Dedifferentiated amniotic fluid mesenchymal stem cell (primary cell): ENCODE results near the gene SBF2.
"Not testable (repeated sequence)": the region's sequence is repeated elsewhere in the genome, so short reads cannot be mapped to it uniquely, and the experiment has no call there.

Experiments used
- DNase-seq: peaks from one replicate; pipeline ENCODE4 v3.0.0-alpha.2; 2016; ENCODE audit errors: extremely low spot score

SBF2 gene

DNA sequence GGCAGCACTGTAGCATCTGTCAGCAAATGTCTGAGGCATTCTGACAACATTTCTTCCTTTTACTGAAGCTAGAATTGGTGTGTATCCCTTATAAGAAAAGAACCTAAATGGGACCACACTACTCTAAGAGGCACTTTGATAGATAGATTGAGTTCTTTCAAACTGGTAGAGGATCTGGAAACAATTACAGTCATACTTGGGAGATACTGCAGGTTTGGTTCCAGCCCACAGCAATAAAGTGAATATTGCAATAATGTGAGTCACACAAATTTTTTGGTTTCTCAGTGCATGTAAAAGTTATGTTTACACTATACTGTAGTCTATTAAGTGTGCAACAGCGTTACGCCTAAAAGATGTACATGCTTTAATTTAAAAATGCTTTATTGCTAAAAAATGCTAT is 96.9 kb downstream of the SBF2 start:
- DNase-seq = peak; percentile 16

DNA sequence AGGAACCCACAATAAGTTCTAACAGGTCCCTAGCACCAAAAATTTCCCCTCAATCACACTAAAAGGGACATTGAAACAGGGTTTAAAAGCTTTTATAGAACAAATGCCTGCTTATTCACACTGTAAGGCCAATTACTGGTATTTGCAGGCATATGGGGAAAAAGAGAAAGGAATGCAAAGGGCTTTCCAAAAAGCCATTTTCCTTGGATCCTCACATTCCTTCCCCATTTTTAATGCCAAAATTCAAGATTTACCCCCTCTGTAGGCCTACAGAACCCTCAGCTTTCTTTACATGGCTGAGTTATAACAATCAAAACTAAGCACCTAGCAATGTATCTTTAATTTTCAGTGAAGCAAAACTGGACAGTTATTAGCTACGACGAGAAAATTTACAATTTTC is 102.0 kb downstream of the SBF2 start:
- DNase-seq = no peak

DNA sequence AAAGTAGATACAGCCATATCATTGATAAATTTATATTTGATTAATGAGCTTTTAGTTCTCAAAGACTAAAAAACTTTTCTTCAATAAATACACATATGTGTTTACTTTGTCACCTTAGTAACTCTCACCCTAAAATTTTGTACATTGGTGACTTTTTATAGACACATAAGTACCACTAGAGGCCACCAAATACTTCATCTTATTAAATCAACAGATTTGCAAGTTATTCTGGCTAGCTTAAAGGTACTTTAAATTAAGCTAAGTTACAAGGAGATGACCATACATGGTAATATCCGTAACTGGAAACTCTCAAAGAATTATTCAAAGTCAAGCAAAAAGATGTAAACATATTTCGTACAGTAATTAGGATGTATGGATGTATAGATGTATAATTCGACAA is 112.2 kb downstream of the SBF2 start:
- DNase-seq = peak; percentile 60

DNA sequence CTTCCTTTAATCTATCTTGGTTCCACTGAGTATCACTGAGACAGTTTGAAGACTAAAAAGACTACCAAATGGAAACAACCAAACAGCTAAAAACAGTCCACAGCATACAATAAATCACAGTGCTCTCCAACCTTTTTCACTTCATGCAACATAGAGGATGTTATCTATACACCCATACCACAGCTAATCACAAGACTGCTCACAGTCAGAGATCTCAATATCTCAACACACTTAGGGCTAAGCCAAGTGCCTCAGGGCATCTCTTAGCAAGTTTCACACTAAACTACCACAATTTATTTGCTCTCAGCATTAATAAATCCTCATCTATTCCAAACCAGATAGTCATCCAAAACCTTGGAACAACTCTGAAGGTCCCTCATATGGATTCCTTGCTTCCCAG is 129.4 kb downstream of the SBF2 start:
- DNase-seq = no peak

DNA sequence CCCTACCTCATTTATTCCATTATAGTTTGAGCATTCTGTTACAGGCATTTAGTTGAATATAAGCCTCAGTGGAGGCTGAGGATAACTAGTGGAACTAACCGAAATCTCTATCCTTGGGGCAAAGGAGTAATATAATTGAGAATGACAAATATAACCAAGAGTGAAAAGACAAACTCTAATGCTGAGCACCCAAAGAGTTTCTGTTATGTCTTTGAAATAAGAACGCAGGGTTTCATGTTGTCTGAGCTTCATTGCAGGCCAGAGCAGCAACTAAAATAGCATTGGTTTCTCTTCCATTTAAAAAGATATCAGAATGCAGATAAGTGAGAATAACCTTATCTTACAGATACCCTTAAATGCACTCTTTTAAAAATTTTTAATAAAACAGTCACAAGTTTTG is 131.8 kb downstream of the SBF2 start:
- no peak for DNase-seq

DNA sequence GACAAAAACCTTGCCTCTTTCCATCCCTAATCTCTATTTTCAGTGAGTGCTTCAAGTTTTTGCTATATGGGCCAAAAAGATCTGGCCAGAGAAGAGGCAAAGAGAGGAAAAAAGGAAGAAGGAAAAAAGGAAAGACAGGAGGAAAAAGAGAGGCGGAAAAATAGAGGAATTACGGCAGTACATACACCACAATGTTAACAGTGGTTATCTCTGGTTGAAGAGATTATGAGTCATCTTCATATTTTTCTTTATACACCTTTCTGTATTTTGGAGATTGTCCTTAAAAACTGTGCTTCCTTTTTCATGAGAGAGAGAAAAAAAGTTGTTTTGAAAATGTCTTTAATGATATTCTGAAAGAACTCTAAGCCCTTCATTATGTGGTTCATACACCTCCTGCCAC is 133.7 kb downstream of the SBF2 start:
- no peak for DNase-seq

DNA sequence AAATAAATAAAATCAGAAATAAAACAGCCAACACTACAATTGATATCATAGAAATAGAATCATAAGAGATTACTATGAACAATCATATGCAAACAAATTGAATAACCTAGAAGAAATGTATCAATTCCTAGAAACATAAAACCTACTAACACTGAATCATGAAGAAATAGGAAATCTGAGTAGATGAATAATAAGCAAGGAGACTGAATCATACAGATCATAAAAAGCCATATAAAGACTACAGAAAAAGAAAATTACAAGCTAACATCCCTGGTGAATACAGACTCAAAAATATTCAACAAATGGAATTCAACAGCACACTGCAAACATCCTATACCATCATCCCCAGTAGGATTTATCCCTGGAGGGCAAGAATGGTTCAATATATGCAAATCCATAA is 135.6 kb downstream of the SBF2 start:
- DNase-seq = no peak

DNA sequence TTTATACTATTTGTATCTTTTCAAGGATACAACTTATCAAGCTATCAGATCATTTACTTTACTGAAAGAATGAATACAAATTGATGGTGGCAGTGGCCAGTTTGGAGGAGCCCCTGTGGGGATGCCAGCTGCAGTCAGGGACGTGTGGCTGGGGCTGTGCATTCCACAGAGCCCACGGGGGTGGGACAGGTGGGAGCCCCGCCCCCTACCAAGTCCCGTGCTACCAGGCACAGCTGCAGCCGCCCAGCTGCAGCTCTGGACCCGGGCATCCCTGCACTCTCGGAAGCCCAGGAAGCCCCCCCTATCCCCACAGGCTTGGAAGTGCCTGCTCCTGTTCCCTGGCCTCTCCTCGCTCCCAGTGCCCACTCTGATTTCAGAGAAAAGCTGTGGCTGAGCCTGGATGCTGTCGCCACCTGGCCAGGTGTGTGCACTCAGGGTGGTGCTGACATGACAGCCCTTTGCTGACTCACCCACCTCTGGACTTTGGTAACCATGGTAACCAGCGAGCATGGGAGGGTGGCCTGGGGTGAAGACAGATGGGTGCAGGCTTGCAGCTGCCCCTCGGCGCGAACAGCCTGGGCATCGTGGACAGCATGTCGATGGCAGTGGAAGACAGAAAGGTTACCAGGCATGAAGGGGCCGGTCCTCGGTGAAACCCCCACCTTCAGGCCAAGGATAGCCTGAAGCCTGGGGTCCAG is 138.1 kb downstream of the SBF2 start:
- no peak for DNase-seq

DNA sequence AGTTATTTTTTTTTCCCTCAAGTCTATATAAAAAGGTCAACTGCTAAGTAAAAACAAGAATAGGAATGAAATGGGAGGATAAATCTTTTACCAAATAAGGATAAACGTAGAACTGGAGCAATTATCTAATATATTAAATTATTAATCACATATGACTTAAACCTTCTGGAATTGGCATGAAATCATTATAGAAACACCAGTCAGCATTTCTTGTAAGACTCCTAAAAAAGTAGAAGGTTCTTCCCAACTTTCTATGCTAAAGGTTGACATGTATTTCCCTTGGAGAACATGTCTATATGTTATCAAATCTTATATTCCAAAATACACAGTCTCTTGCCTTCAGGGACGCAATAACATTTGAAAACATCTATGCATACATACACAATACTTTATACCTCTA is 143.2 kb downstream of the SBF2 start:
- DNase-seq = no peak

DNA sequence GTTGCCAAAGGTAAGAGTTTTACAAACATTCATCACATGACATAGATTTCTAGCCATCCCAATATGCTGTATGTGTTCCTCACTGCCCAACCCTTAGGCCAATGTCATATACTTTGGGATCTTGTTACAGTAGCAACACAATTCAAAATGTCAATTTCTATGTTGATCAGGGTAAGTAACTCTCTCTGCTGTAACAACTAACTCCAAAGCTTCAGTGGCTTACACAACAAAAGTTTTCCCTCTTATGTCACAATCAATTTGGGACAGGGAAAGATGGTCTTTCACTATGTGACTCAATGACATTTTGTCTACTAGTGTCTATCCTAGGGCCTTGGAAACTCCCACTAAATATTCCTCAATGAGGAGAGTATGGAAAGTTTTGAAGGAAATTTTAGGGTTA is 144.5 kb downstream of the SBF2 start:
- DNase-seq = no peak

DNA sequence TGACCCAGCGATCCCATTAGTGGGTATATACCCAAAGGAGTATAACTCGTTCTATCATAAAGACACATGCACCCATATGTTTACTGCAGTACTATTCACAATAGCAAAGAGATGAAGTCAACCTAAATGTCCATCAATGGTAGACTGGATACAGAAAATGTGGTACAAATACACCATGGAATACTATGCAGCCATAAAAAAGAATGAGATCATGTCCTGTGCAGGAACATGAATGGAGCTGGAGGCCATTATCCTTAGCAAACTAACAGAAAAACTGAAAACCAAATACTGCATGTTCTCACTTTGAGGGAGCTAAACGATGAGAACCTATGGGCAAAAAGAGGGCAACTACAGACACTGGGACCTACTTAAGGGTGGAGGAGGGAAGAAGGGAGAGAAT is 146.8 kb downstream of the SBF2 start:
- DNase-seq = no peak

DNA sequence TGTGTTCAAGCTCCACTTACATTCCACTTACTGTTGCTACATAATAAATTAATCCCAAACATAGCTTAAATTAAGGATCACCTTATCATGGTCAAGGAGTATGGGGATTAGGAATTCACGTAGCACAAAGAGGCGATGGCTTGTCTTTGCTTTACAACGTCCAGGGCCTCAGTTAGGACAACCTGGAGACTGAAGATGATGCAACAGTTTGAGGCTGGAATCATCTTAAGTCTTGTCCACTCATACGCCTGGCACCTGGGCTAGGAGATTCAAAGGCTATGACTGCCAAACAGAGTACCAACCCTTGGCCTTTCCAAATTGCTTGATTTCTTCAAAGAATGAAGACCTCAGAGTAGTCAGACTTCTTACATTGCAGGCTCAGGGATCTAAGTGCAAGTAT is 149.1 kb downstream of the SBF2 start:
- no peak for DNase-seq

DNA sequence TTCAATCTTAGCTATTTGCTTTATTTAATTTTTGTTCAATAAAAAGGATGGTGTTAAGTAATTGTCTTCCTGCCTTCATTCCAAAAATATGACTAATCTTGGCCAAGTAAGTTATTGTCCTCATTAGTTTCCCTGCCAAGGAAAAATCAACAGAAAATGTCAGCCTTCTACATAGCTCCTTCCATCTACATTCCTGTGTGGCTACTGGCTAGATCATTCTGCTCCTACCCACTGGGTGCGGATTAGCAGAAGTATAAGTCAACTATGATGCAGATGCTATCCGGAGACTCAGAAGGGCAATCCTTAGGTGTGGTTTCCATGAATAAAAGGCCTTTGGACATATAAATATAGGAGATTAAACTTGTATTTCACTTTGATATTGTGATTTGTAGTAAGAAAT is 154.4 kb downstream of the SBF2 start:
- peak; percentile 63 for DNase-seq

DNA sequence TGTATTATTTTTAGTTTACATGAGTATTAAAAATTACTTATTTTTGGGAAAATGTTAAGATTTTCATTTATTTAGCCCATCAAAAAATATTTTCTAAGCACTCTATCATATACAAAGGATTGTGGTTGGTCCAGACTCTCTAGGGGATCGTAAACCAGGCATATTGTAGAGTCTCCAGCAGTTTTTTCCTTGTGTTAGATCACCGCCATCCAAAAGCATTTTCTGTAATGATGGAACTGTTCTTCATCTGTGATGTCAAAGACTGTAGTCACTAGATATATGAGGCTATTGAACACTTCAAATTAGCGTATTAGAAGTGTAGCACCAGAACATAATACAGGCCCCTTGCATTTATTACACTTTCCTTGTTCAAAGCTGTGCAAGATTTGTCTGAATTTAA is 154.9 kb downstream of the SBF2 start:
- DNase-seq = no peak

DNA sequence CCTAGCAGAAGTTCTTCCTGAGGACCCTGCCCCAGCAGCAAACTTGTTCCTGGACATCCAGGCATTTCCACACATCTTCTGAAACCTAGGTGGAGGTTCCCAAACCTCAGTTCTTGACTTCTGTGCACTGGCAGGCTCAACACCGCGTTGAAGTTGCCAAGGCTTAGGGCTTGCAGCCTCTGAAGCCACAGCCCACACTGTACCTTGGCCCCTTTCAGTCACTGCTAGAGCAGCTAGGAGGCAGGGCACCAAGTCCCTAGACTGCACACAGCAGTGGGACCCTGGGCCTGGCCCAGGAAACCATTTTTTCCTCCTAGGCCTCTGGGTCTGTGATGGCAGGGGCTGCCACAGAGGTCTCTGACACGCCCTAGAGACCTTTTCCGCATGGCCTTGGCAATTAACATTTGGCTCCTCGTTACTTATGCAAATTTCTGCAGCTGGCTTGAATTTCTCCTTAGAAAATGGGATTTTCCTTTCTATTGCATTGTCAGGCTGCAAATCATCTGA is 159.0 kb downstream of the SBF2 start:
- DNase-seq = no peak

DNA sequence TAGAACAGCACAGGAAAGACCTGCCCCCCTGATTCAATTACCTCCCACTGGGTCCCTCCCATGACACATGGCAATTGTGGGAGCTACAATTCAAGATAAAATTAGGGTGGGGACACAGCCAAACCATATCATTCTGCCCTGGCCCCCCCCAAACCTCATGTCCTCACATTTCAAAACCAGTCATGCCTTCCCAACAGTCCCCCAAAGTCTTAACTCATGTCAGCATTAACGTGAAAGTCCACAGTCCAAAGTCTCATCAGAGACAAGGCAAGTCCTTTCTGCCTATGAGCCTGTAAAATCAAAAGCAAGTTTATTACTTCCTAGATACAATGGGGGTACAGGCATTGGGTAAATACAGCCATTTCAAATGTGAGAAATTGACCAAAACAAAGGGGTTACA is 159.8 kb downstream of the SBF2 start:
- not testable (repeated sequence) for DNase-seq

DNA sequence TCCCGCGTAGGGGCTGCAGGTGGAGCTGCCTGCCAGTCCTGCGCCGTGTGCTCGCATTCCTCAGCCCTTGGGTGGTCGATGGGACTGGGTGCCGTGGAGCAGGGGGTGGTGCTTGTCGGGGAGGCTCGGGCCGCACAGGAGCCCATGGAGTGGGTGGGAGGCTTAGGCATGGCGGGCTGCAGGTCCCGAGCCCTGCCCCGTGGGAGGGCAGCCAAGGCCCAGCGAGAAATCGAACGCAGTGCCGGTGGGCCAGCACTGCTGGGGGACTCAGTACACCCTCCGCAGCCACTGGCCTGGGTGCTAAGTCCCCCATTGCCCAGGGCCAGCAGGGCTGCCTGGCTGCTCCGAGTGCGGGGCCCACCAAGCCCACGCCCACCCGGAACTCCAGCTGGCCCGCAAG is 160.8 kb downstream of the SBF2 start:
- DNase-seq = not testable (repeated sequence)

DNA sequence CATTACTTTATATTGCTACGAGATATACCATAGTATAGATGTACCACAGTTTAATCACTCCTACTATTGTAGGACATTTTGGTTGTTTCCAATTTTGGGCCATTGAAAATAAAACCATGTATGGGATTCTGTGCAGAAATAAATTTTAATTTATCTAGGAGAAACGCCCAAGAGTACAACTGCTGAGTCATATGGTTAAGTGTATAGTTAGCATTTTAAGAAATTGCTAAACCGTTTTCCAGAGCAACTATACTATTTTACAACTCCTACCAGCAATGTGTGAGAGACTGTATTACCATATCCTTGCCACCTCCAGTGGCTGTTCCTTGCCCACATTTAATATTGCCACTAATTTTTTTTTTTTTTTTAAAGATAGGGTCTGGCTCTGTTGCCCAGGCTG is 163.1 kb downstream of the SBF2 start:
- DNase-seq = no peak

DNA sequence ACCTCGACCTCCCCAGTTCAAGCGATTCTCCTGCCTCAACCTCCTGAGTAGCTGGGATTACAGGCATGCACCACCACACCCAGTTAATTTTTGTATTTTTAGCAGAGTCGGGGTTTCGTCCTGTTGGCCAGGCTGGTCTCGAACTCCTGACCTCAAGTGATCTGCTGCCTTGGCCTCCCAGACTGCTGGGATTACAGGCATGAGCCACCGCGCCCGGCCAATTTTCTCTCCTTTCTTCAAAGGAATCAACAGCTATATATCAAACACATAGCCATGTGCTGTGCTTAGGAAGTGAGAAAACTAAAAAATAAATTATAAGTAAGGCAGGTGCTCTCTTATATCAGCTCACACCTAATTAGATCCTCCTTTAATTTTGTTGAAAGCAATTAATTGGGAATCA is 164.8 kb downstream of the SBF2 start:
- DNase-seq = not testable (repeated sequence)

DNA sequence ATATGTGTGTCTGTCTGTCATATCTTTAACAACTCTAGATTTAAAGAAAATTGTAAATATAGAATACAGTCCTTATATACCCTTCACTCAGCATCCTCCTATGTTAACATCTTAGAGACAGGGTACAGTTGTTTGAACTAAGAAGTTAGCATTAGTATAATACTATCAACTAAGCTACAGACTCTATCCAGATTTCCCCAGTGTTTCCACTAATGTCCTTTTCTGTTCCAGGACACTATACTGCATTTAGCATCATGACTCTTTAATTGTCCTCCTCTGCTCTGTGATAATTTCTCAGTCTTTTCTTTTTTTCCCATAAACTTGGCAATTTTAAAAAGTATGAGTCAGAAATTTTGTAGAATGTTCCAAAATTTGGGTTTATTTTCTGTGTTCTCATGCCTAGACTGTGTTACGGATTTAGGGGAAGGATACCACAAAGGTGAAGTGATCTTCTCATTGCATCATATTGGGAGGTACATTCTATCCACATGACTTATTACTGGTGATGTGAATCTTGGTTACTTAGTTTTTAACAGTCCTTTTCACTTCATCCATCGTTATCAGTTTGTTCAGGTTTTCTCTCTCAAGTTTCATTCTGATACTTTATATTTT is 168.4 kb downstream of the SBF2 start:
- DNase-seq = no peak

DNA sequence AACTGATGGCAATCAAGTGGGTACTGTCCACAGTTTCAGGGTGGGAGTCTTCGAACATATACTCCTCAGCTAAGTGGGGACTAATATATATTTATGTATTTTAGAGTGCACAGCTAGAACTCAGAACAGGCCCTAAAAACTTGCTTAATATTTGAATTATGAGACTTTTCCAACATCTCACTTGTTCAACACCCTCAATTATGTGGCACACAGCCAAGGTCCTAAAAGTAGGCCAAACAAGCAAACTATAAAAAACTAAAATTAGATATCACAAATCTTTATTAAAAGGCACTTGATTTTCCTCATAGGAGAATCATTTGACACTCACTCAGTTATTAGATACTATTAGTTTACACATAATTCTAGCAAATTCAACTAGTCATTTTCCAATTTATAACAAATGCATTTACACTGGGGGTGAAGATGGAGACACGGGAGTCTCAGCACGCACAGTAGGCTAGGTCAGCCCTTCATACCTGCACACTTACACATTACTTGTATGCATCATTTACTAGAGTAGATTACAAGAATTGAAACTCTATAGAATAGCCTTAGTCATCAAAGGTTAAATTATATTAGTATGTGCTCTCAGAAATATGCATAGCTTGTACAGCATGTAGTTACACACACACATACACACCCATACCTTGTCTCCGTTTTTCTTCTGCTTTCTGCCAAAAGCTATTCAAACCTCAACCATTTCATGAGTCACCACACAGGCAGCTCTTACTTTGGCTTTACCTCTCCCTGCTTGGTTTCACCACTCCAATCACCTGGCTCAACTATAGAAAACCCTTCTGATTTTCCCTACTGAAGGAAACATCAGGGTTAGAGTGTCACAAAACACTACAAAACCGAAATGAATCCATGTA is 171.5 kb downstream of the SBF2 start:
- no peak for DNase-seq

DNA sequence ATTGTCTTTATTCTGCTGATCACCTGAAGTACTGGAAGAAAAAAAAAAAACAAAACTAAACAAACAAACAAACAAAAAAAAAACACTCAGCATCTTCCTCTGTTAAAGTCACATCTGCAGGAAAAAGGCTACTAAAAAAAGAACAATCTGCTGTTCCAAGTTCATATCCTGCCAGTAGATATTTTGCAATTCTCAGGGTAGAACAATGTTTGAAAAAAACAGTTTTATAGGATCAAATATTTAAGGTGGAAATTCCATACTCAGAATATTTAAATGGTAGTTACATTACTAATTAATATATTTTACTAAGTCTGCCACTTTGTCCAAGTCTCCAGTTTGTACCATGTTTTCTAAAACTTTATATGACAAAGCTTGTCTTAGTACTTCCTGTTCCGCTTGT is 175.2 kb downstream of the SBF2 start:
- no peak for DNase-seq
